T47D (cell line): ENCODE results near the gene ACAN.
A peak's percentile ranks its signal among the peaks of the same experiment; 100 is the strongest.

Source experiments
- DNase-seq, 2 experiments: peaks; one replicate each; pipeline versions ENCODE4 v3.0.0 to v3.0.0-alpha.2; 2011 to 2012; ENCODE audit warnings: low read depth in 1 of 2, low spot score in 1 of 2
- JUND ChIP-seq: IDR thresholded peaks from 2 replicates; pipeline ENCODE4 v1.6.1; 2012; ENCODE audit warnings: low read depth
- in situ Hi-C: cut with HindIII; loops from 2 replicates; pipeline ENCODE4 v1.10.0; 2016; ENCODE audit warnings: low sequenced_read_pairs, low pct_unique_long_range_greater_than_20kb

Gene ACAN

DNA sequence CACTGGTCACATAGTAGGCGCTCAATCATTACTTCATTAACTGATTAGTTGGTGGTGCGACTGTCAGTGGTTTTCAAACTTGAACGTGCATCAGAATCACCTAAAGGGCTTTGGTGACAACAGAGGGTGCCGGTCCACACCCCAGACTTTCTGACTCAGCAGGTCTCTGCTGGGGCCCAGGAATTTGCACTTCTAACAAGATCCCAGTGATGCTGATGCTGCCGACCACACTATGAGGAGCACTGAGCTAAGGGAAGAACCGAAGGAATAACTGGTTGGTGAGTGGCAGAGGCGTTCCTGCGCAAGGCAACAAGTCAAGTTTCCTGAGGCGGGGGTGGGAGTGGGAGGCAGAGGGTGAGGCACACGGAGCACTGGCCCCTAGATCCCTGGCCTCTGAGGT lies 73.3 kb downstream of the ACAN start:
- DNase-seq, result no peak
- no peak for TF ChIP-seq JUND
- in situ Hi-C loops, result no loop called here

DNA sequence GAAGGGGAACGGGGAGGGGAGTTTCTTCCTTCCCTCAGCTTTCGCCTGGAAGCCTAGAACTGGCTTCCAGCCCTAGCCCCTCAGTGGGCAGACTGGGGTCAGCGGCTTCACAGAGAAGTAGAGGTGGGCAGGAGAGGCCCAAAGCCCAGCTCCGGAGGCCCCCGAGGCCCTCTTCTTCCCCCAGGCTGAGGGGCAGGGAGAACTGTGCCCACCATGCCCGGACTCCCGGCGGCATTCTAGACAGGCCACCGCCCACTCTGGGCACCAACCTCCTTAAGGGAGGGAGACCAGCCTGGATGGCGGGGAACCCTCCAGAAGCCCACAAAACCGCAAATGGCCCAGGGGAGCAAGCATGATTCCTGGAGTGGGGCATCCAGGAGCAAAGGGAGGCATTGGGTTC lies 74.2 kb downstream of the ACAN start:
- no peak for TF ChIP-seq JUND
- in situ Hi-C loops, result no loop called here
- DNase-seq, result no peak

DNA sequence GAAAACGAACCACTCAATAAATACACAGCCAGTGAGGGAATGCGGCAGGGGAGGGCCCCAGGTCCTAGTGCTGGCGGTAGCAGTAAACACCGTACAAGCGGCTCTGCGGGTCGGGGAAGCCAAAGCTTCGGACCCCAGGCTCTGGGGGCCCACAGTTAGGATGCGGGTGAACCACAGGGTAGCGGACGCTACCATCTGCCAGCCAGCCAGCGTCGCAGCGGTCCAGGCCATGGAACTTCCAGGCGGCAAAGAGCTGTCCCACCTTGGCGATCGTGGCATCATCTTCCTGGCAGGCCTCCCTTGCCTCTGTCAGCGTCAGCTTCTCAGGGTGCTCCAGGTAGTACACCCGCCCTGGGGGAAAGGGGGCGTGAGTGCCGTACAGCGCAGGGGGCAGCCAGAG lies 74.7 kb downstream of the ACAN start:
- in situ Hi-C loops, result no loop called here
- no peak for DNase-seq
- no peak for TF ChIP-seq JUND

DNA sequence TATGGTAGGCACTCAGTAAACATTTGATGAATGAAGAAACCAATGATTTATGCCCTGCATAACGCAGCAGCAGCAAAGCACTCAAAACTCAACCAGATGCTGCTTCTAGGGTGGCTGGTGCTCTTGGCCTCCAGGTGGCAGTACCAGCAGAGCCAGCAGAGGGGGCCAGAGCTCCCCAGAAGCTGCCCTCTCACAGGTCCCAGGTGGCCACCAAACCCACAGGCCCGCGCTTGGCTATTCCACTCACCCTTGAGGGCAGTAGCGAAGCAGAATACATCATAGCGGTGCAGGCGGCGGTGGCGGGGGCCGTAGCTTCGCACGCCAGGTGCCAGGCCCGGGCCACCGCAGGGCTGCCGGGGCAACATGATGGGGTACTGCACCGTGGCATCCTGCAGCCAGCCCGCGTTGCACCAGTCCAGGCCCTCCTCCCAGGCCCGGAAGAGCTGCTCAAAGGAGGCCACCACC lies 75.5 kb downstream of the ACAN start:
- in situ Hi-C loops, result no loop called here
- peak; percentile 80 to 88 for DNase-seq
- TF ChIP-seq JUND, result no peak

- in situ Hi-C loops, result no loop called here
- no peak for TF ChIP-seq JUND
- no peak for DNase-seq
These were observed 77.9 kb downstream of the ACAN start for GRCh38 chr15:88880944-88881740.

- TF ChIP-seq JUND, result no peak
- in situ Hi-C loops, result no loop called here
- DNase-seq, result no peak
These were observed 78.5 kb downstream of the ACAN start for GRCh38 chr15:88881775-88882174.

GRCh38 chr15:88882785-88883184 lies 79.5 kb downstream of the ACAN start:
- in situ Hi-C loops, result no loop called here
- no peak for DNase-seq

DNA sequence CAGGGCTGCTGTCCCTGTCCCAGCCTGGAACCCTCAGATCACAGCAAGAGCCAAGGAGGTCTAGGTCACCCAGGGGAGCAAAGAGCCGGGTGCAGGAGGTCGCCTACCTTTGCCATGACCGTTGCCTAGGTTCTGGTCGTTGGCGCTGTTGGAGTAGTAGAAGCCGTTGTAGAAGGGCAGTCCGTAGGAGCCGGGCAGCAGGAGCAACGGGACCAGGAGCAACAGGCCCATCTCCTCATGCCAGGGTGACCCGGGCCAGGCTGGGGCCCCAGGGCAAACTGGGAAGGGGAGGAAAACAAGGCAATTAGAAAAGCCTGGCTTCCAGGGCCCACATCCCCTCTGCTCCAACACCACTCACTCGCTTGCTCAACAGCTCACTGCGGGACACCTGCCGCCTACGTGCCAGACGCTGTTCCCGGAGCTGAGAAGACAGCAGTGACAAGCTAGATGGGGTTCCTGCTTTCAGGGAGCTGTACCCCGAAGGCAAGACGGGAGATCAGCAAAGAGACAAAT lies 83.9 kb downstream of the ACAN start:
- in situ Hi-C loops, result no loop called here
- no peak for DNase-seq
- no peak for TF ChIP-seq JUND

More at GRCh38 chr15:88882785-88883184, 79.5 kb downstream of the ACAN start:
- TF ChIP-seq JUND, result no peak

- no peak for TF ChIP-seq JUND
- DNase-seq, result no peak
- in situ Hi-C loops, result no loop called here
These were observed 85.5 kb downstream of the ACAN start for GRCh38 chr15:88888719-88889118.

DNA sequence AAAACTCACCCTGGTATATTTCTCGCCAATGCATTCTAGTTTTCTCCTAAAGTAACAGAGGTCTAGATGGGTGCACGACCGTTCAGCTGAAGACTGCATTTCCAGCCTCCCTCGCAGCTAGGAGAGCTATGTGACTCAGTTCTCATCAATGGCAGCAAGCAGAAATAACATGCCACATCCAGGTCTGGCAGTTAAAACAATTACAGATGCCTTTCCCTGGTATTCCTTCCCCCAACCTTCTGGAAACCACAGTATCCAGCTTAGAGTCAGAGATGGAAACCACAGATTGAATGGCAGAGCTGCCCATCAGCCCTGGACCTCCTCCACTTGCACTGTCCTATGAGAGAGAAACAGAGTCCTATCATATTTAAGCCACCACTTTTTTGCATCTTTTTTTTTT lies 87.3 kb downstream of the ACAN start:
- no peak for DNase-seq

GRCh38 chr15:88891540-88892254 lies 88.5 kb downstream of the ACAN start:
- in situ Hi-C loops, result no loop called here
- no peak for DNase-seq
- TF ChIP-seq JUND, result no peak

More for the DNA sequence above, 87.3 kb downstream of the ACAN start:
- TF ChIP-seq JUND, result no peak
- in situ Hi-C loops, result no loop called here

GRCh38 chr15:88894348-88894818 lies 91.1 kb downstream of the ACAN start:
- DNase-seq, result peak; percentile 63 to 65
- in situ Hi-C loops, result no loop called here

More at GRCh38 chr15:88894348-88894818, 91.1 kb downstream of the ACAN start:
- TF ChIP-seq JUND, result no peak
